Bronchial epithelial cell (primary cell): ENCODE measurements around the gene NIN. TPM values are rescaled to one million over a fixed set of nuclear protein-coding genes. Genes with fewer than 3 reads are reported as not detected.
A peak's percentile ranks its signal among the peaks of the same experiment; 100 is the strongest.

Experiments used
- DNase-seq: peaks from one replicate; pipeline ENCODE4 v3.0.0-alpha.2; 2010; ENCODE audit warnings: low read depth
- FAIRE-seq: peaks from 2 replicates; lab custom pipeline; 2011; peaks lifted over from hg19 to GRCh38; lab: Jason Lieb, UNC
- H3K27me3 ChIP-seq: 2 replicates; pipeline ENCODE4 v1.5.1; 2011; ENCODE audit warnings: low read length; ENCODE audit not compliant: control insufficient read depth, insufficient read depth
- H3K36me3 ChIP-seq: 2 replicates; pipeline ENCODE4 v1.5.1; 2011; ENCODE audit warnings: low read length; ENCODE audit not compliant: control insufficient read depth, insufficient read depth
- H3K4me3 ChIP-seq: 2 replicates; pipeline ENCODE4 v1.5.1; 2011; ENCODE audit warnings: mild to moderate bottlenecking, low read depth, low read length, control low read depth
- CTCF ChIP-seq: IDR thresholded peaks from 2 replicates; pipeline ENCODE4 v1.5.1; 2011; ENCODE audit warnings: mild to moderate bottlenecking, moderate library complexity, low read length, control low read depth, inconsistent platforms; ENCODE audit not compliant: insufficient read depth, severe bottlenecking
- total RNA-seq: library from RNA; depleted of rRNA; stranded (reverse); fragments of >200 nt; gene quantifications from 2 replicates; pipeline ENCODE4 v1.2.1, GENCODE V29; 2014

The NIN gene
- total RNA-seq, 1 donor from 2014 or later, result 16.8 TPM

GRCh38 chr14:50860478-50861086 lies 29.6 kb upstream of the NIN start:
- DNase-seq (peak; percentile 78), FAIRE-seq (no peak)
- no peaks in the 10 kb centered on the region for H3K27me3 ChIP-seq

GRCh38 chr14:50859296-50859624 lies 28.3 kb upstream of the NIN start:
- H3K27me3 ChIP-seq, result no peaks in the 10 kb centered on the region
- FAIRE-seq (no peak), DNase-seq (no peak)
- no peak for TF ChIP-seq CTCF
- no peak overlapping the region for H3K4me3 ChIP-seq
- H3K36me3 ChIP-seq, result no peaks in the 10 kb centered on the region

More at GRCh38 chr14:50860478-50861086, 29.6 kb upstream of the NIN start:
- H3K4me3 ChIP-seq, result peak overlapping the region; percentile 43
- TF ChIP-seq CTCF, result peak; percentile 66
- H3K36me3 ChIP-seq, result no peaks in the 10 kb centered on the region

GRCh38 chr14:50856660-50857059 lies 25.7 kb upstream of the NIN start:
- H3K36me3 ChIP-seq, result no peaks in the 10 kb centered on the region
- no peak for DNase-seq
- no peak for FAIRE-seq
- H3K27me3 ChIP-seq, result no peaks in the 10 kb centered on the region
- TF ChIP-seq CTCF, result no peak
- H3K4me3 ChIP-seq, result no peak overlapping the region

- no peaks in the 10 kb centered on the region for H3K36me3 ChIP-seq
- no peak for FAIRE-seq
- TF ChIP-seq CTCF, result no peak
Observed at GRCh38 chr14:50855558-50855957, 24.6 kb upstream of the NIN start.

GRCh38 chr14:50854521-50854920 lies 23.6 kb upstream of the NIN start:
- DNase-seq (no peak), FAIRE-seq (no peak)
- no peak overlapping the region for H3K4me3 ChIP-seq
- H3K36me3 ChIP-seq, result no peaks in the 10 kb centered on the region
- no peaks in the 10 kb centered on the region for H3K27me3 ChIP-seq
- no peak for TF ChIP-seq CTCF

More at GRCh38 chr14:50855558-50855957, 24.6 kb upstream of the NIN start:
- no peak for DNase-seq
- no peaks in the 10 kb centered on the region for H3K27me3 ChIP-seq
- no peak overlapping the region for H3K4me3 ChIP-seq

- FAIRE-seq, result no peak
- peak; percentile 16 for DNase-seq
- TF ChIP-seq CTCF, result no peak
- H3K36me3 ChIP-seq, result no peaks in the 10 kb centered on the region
- no peak overlapping the region for H3K4me3 ChIP-seq
- no peaks in the 10 kb centered on the region for H3K27me3 ChIP-seq
Observed at GRCh38 chr14:50853891-50854290, 22.9 kb upstream of the NIN start.
